Heart left ventricle (tissue), 13 donors: Measurements from ENCODE around the gene GNB3.

ENCODE experiments used
- CTCF ChIP-seq, 12 donors: fragments of 200-600 bp; sonication (generic) in 4 of 12; IDR thresholded peaks; one replicate each; pipeline versions ENCODE4 v1.5.0 to v1.8.0; 2018 to 2022; ENCODE audit warnings: antibody characterized with exemption in 12 of 12, mild to moderate bottlenecking in 5 of 12
- POLR2A ChIP-seq, 2 donors: fragments of 450-650 bp; IDR thresholded peaks; one replicate each; pipeline ENCODE4 v1.6.1; 2017; ENCODE audit warnings: antibody characterized with exemption in 2 of 2, mild to moderate bottlenecking in 2 of 2, moderate library complexity in 2 of 2
- donor health status: ischemic (EF 13 %, LVEDD 7.1; RV severe dilation, severe dysfunction).
- donor health status: DM: no; HTN: yes; CAD: no.
- donor health status: DM: no; HTN: no; CAD: no.
- donor health status: ischemic (EF 25% LVEDD 6.9; RV normal size, moderate dysfunction).
- donor health status: ischemic (EF 25% LVEDD 5.7; RV mildly dilated, moderate dysfunction).
- donor health status: ischemic (EF 35%, LVEDD 5.7; RV mildly dilated, moderate dysfunction).
- donor health status: nonischemic (EF 11% LVEDD 7.7; RV severe dilation, severe dysfunction).
- donor health status: DM: yes; HTN: yes; CAD: no.
- donor health status: PGD.
- donor health status: ischemic (EF 29% LVEDD 5.4; RV normal size, mild dysfunction).
- donor health status: nonischemic (EF 23%, LVEDD 6.1; RV moderate dilation, normal function).

DNA sequence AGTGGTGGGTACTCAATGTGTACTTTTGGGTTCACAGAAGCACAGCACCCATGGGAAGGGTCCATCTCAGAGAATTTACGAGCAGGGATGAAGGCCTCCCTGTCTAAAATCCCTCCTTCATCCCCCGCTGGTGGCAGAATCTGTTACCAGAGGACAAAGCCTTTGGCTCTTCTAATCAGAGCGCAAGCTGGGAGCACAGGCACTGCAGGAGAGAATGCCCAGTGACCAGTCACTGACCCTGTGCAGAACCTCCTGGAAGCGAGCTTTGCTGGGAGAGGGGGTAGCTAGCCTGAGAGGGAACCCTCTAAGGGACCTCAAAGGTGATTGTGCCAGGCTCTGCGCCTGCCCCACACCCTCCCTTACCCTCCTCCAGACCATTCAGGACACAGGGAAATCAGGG, 20.6 kb upstream of the GNB3 start:
- TF ChIP-seq CTCF (IDR thresholded peaks at IDR 0.05) (no peak), POLR2A (IDR thresholded peaks at IDR 0.05) (no peak)
